SW 1271 (cell line): ENCODE data around the gene SNX9.
A peak's percentile ranks its signal among the peaks of the same experiment; 100 is the strongest.
"Not testable (repeated sequence)": the region's sequence is repeated elsewhere in the genome, so short reads cannot be mapped to it uniquely, and the experiment has no call there.

ENCODE experiments used
- DNase-seq, 2 experiments: peaks; one replicate each; lab custom pipeline; 2025; lab: John Stamatoyannopoulos, UW

The SNX9 gene

DNA sequence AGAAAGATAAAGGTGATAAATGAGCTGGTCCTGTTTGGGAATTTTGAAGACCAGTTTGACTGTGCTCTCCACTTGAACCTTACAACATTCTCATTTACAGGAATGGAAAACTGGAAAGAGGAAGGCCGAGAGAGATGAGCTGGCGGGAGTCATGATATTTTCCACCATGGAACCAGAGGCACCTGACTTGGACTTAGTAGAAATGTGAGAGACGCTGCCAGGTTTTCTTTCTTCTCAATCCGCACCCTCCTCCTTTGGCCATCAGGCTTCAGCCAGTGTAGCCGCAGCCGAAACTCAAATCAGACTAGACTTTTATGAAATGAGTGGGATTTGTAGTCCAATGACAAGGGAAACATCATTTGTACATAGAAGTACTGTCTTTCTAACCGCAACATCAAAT, 104.0 kb downstream of the SNX9 start:
- no peak for DNase-seq

DNA sequence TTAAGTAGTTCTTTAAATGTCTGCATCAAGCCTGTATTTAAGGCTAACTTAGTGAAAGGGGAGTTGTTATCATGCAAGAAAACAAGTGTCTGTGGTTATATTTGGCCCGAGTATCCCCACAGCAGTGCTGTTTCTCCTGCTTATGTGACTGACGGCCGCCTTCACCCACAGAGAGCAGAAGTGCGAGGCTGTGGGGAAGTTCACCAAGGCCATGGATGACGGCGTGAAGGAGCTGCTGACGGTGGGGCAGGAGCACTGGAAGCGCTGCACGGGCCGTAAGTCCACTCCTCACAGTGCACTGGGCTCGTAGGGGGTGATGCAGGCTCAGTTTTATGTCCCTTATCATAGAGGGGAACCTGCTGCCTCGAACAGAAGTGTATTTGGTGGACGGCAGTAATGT, 105.4 kb downstream of the SNX9 start:
- DNase-seq = no peak

DNA sequence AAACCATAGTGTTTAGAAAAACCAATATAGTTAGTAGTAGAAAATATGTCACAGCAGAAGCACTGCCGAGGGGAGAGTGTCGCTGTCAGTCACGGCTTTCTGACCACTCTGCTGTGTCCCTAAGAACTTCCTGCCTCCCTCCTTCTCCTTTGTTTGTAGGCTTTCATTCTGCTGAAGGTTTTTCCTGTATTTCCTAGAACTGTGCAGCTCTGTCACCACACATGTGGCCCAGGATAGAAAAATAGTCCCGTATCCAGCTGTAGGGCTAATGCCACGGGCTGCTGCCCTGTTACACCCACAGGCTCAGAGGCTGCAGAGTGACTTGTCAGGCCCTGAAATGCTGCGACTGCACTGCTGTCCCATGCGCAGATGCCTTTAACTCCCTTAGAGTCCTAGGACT, 106.0 kb downstream of the SNX9 start:
- DNase-seq = no peak

DNA sequence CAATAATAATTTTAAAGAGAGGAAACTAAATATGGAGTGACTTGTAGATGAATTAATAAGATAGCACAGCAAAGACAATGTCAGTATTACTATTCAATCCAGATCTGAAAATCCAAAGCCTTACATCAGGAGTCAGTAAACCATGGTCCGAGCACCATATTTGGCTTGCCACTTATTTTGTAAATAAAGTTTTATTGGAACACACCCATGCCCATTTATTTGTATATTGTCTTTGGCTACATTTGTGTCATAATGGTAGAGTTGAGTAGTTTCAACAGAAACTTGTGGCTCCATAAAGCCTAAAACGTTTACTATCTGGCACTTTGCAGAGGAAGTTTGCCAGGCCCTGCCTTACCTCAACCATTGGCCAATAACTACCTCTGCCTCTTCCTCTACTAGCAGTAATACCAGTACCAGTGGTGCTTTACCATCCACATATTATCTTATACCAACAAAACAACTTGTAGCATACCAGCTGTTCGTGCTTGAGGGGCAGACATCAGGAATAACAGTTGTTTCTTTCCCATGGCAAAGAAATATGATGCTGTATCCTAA, 106.8 kb downstream of the SNX9 start:
- no peak for DNase-seq

DNA sequence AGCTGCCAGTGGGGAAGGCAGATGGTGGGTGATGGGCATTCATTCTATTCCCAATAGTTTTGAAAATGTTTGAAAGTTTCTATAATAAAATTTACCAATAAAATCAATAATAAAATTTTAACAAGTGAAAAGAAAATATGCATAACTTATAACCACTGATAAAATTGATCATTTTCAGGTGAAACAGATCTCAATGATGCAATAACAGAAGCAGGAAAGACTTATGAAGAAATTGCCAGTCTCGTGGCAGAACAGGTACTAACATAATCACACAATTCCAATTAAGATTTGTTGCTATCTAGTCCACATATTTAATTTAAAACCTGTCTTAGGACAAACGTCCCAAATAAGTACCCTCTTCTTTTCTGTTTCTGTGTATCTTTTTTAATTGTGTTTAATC, 112.7 kb downstream of the SNX9 start:
- no peak for DNase-seq

DNA sequence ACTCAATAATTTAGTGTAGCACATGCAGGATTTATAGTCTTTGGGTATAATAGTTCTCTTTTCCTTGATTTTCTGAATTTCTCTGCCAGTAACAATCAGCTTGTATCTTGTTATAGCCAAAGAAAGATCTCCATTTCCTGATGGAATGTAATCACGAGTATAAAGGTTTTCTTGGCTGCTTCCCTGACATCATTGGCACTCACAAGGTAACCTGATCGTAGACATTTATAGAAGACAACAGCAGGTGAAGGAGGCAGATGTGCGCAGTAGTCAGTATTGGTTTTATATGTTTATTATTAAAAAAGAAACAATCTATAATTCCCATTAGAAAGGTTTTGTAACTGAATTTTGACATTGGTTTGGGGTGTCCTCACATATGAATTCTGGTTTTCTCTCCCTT, 114.3 kb downstream of the SNX9 start:
- no peak for DNase-seq

DNA sequence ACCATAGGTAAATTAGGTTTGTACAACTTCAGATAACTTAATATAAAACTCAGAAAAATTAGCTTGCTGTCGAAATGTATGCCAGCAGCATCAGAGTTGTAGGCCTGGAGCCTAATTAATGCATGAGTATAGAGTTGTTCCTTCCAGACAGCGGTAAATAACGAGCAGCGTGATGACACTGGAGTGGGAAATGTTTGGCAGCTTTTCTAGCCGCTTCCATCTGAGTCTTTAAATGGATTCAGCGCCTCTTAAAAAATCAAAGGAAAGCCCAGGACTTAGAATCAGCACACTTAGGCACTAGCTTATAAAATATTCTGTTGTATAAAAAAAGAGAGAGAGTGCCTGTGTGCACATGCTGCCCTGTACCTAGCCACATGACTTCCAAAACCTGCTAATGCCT, 114.9 kb downstream of the SNX9 start:
- DNase-seq = no peak

DNA sequence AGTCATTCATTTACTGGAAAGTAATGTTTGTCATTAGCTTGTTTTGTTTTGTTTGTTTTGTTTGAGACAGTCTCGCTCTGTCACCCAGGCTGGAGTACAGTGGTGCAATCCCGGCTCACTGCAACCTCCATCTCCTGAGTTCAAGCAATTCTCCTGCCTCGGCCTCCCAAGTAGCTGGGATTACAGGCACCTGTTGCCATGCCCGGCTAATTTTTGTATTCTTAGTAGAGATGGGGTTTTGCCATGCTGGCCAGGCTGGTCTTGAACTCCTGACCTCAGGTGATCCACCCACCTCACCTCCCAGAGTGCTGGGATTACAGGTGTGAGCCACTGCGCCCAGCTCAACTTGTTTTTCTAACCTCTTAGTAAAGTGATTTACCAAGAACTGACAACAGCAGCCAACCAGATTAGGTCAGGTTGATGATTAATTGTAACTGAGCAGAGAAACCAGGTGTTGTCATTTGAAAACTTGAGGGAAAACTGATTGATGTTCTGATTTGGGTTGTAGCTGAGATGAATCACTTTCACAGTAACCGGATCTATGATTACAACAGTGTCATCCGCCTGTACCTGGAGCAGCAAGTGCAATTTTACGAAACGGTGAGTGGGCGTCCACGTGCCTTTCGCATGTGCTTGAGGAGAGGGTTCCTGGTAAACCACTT, 117.5 kb downstream of the SNX9 start:
- not testable (repeated sequence) for DNase-seq

DNA sequence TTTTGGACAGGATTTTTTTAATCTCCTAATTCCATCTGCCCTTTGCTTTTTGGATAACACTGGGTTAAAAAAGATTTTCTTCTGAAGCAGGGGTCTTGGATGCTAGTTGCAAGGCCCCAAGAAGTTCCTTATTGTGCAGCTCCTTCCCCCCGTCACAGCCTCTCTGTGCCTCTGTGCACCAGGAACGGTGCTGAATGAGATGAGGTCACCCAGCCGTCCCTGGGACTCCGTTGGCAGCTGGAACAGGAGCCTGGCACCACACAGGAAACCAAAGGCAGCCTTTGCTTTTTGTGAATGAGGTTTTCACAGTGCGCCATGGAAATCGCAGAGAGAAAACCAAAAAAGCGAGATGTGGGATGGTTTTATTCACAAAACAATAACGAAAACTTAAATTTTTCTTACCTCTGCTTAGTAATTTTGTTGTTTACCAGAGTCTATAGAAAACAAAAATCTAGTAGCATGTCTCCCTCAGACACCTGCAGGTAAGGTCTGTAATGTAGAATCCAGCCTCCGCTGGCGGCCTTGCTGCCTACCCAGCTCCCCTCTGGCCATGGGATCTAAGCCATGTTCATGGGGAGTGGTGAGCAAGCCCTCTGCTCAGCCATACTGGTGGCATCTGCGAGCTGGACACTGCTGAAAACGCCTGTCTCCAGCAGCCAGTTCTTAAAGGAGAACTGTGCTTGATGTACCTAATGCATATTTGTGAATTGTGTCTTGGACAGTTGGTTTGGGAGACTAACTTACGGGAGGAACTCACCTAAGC, 118.2 kb downstream of the SNX9 start:
- DNase-seq = no peak

DNA sequence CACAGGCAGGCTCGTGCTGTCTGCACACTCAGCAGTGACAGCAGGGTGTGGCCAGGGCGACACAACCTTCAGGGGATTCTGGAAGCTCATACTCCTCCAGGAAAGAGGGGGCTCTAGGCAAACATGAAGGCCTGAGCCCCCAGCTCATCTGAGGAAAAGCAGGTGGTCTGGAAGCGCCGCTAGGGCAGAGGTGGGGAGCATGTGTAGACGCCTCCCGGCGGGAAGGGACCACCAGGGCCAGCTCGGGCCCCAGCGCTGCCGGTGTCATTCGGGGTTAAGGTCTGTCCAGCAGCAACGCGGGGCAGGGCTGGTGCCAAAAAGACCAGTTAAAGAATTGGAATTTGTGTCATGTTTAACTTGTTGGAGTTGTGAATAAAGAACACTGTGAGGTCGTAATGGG, 119.3 kb downstream of the SNX9 start:
- no peak for DNase-seq

DNA sequence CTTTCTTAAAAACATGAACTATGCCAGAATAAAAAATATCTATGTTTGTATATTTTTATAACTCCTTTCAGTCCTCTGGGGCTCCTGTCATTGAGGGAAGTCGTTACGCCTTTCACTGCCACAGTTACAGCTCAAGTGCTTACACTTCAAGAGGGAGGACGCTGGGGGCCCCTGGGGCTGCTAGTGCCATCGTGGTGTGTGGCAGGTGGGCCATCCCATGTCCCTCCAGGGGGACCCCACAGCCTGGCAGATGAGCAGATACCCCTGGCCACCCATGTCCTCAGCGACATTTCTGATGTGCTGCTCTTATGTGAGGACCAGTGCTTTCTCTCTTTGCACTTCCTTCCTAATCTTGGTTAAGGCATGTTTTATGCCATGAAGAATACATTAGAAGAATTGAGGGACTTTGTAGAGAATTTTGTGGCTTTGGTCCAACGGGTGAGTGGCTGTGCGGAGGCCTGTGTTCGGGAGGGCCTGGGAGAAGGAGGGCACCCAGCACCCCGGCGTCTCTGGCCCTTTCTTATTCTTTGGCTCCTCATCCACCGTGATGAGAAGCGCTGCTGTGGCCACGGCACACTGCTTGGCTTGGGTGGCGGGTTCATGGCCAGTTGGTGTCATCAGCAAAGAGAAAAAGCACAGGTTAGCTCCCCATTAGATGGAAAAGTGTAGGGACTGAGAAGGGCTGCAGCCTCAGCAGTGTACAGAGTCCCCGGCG, 120.4 kb downstream of the SNX9 start:
- no peak for DNase-seq

DNA sequence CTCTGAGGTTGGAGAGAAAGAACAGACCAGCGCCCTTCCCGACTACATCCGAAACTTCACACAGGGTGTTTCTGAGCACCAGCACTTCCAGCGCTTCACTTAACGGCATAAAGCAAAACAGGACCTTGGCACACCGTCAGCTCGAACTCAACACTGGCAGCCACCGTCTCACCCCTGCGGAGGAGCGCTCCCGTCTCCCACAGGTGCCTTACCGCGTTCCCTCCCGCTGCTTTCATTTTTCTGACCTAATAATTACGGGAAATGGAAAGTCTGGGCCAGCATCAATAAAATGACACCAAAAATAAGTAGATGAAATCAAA, 120.9 kb downstream of the SNX9 start:
- DNase-seq = no peak

DNA sequence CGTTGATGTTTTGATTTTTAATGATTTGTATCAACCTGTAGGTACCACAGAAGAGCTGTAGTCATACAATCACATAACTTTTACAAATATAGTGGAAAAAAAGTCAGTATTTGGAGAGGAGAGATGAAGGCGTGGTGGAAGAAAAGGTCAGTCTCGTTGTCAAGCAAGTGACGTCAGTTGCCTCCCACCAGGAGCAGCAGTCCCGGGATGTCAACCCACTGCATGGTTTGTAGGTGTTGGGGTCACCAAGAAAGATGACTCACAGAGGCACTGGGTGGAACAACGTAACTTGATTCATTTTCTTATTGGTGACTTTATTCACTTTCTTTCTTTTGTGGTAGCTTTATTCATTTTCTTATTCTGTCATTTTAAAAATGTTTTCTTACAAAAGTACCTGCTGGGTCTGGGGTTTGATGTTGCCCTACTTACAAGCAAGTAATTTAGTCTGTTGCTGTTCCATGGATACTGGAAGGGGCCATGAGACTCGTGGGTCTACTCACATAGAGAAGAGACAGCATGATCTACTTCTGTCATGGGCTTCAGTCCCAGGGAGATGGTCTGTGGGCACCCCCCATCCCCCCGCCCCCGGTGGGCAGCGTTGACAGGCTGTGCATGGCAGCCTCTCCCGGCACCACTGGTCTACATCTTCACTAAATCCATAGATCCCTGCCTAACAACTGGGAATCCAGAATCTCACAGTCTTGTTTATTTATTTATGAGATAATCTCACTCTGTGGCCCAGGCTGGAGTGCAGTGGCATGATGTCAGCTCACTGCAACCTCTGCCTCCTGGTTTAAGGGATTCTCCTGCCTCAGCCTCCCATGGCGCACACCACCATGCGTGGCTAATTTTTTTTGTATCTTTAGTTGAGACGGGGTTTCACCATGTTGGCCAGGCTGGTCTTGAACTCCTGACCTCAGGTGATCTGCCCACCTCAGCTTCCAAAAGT, 122.2 kb downstream of the SNX9 start:
- DNase-seq = no peak

DNA sequence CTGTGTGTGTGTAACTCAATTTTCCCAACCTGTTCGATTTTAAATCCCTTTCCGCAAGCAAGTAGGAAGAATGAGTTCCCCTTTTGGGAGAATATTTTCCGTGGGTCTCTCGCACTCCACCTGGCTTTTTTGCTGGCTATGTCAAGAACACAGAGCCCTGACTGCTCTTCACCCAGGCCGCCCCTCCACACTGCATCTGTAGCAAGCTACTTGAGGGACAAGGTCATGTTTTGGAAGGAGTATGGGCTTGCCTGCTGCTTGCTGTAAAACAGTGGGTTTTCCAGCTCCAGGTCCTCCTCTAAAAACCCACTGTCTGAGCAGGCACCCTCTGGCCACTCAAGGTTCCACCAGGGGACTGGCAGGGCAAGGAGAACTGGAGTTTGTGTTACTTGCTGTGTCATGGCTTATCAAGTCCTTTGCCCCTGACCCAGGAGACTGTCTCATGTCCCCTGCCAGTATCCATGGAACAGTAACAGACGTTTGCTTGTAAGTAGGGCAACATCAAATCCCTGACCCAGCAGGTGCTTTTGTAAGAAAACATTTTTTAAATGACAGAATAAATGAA, 123.1 kb downstream of the SNX9 start:
- no peak for DNase-seq

DNA sequence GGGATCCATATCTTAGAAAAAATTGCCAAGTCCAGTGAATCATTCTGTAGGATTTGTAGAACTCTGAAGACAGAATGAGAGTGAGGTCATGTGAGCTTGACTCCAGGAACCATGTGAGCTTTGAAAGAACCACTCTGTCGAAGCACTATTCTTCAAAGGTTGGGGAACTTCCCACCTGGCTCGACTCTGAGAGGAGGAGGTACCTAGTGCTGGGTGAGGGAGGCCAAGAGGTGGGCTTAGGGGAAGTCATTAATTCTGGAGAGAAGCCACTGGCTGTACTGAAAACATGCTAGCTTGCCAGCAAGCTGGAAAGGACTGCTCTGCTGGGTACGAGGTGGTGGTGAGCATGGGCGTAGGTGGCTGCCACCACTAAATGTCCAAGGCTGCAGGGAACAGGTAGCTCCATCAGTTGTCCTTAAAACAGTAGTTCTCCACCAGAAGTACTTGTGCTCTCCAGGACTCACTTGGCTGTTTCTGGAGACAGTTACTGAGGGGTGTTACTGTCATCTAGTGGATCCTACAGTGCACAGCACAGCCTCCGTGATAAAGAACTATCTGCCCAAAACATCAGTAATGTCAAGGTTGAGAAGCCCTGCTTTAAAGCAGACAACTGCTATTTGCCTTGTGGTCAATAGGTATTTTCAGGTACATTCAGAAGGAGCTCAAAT, 124.0 kb downstream of the SNX9 start:
- DNase-seq = peak in 1 of 2 experiments; percentile 32

DNA sequence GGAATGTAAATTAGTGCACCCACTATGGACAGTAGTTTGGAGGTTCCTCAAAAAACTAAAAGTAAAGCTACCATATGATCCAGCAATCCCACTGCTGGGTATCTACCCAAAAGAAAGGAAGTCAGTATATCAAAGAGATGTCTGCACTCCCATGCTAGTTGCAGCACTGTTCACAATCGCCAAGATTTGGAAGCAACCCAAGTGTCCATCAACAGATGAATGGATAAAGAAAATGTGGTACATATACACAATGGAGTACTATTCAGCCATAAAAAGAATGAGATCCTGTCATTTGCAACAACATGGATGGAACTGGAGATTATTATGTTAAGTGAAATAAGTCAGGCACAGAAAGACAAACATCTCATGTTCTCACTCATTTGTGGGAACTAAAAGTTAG, 127.9 kb downstream of the SNX9 start:
- not testable (repeated sequence) for DNase-seq

DNA sequence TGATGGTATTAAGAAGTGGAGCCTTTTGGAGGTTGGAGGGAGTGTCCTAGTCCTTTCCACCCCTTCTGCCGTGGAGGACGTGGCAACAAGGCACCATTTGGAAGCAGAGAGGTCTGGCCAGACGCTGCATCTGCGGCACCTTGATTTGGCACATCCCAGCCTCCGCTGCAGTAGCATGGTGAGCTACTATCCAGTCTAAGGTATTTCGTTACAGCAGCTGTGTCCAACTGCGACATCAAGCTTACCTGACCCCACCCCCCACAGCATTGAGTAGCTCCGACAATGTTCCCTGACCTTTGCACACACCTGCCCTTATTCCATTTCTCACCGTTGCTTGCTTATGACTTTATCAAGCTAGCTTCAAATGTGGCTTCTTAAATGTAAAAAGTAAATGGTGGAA, 128.8 kb downstream of the SNX9 start:
- DNase-seq = no peak

DNA sequence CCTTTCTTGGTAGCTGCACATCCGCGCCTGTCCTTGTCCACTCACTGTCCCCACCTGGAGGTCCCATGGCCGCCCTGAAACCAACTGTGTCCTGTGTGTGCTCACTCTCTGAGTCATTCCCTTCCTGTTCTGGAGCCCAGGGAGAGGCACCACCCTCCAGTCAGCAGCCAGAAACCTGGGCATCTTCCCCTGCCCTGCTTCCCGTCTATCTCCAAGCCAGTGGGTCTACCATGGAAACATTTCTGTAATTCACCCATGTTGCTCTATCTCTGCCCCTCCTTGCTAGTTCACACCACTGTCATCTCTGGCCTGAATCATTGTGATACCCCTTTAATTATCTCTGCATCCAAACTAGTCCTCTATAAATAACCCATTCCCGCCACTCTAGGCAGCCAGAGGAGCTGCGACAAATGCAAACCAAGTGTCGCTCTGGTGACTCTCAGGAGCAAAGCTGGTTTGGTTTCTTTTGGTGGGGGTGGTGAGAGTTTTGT, 129.9 kb downstream of the SNX9 start:
- no peak for DNase-seq

DNA sequence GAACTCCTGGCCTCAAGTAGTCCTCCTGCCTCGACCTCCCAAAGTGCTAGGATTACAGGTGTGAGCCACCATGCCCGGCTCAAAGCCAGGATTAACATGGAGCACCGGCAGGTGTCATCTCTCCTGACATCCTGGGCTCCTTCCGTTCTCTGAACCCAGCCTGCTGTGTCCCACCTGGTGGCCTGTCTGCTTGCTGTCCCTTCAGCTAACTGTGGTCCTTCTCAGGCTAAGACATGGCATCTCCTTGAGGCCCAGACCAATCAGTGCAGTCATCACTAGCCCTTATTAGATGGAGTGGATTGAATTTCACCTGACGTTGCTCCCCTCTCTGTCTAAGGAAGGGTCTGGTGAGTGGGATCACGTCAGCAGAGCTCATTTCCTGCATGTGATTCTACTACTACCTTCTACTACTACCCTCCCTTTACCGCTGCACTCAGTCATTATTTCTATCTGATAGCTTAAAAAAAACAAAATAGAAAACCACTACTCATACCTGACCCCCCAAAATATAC, 130.6 kb downstream of the SNX9 start:
- DNase-seq = no peak
